ENCODE results near the gene SLIT3.
A peak's percentile ranks its signal among the peaks of the same experiment; 100 is the strongest.

Gene SLIT3

DNA sequence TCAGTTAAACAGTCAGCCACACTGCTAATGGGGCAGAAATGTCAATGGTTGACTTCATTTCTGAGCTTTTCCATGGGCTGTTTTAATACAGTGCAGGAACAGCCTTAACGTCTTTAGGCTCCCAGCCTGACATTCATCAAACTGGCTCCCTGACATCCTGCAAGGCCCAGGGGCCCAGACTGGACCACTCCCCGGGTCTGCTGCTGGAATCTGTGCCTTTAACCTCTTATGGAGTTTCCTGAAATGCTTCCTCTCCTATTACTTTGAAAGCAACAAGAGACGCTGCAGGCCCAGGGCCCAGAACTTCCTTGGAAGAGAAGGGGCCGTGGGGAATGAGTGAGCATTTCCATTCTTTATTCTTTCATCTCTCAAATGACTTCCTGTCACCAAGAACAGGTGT is 504.9 kb downstream of the SLIT3 start:
- DNase-seq (ENCODE audit: low read depth) = no peak

DNA sequence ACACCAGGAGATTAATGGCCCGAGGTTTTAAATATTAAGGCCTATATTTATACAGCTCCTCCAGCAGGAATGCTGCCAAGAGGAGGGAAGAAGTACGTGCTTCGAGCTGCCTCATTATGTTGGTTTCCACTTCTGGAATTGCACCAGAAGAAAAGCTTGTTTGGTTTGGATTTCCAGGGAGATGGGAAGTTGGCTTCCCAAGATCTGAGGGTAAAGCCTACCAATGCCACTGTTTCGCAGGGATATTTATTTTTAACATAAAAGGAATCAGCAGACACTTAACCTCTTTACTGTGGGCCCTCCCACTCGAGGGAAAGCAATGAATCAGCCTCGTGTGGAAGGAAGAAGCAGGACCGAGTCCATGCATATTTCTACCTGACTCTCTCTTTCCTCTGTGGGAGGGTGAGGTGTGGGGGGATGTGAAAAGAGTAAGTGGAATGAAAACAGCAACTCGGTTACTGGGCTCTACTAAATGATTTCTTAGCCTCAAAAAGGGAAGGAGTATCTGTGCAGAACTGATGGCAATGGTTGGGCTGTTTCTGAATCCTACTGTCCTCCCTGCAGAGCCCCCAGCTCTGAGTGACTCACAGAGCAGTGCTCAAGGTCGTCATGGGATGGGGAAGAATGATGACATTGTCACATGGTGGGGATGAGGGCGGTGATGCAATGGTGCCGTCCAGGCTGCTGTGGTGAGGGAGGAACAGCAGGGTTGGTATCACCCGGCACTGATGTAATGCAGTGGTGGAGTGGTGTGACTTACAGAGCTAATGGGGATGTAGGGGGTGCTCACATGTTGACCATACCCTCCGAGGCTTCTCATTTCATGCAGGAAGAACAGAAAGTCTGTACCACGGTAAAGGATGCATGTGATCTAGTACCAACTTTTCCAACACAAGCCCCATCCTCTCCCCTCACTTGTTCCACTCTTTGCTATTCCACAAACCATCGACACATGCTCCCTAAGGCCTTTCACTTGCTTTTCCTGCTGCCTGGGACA is 506.8 kb downstream of the SLIT3 start:
- DNase-seq (ENCODE audit: low read depth) = peak; percentile 69

DNA sequence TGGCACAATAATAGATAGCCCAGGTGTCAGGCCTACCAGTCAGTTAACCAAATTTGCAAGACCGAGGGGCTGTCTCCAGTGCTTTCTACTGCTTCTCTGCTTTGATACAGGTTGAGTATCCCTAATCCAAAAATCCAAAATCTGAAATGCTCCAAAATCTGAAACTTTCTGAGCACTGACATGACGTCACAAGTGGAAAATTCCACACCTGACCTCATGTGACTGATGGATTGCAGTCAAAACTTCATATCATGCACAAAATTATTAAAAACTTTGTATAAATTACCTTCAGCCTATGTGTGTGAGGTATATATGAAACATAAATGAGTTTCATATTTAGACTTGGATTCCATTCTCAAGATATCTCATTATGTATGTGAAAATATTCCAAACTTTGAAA is 508.3 kb downstream of the SLIT3 start:
- DNase-seq (ENCODE audit: low read depth) = no peak

DNA sequence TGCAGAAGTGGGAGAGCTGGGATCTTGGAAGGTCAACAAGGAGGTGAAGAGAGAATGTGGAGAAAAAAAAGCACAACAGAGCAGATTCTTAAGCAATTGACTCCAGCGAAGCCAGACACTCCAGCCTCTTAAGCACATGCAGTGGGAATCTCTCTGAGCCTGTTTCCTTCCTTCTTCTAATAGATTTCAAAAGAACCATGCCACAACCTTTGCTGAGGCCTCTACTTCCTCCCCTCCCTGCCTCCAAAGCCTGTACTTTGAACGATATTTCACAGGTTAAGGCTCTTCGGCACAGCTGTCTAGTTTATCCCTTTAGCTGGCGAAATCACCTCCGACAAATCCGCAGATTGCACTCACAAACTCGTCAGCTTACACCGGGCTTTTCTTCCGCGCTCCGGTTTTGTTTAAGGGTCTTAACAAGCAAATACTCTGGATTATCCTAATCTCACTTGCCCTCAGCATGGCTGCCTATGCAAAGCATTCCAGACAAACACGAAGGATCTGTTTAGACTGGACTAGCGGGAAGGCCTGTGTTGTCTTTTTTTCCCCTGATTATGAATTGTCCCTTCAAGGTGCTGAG is 510.2 kb downstream of the SLIT3 start:
- DNase-seq (ENCODE audit: low read depth) = no peak

DNA sequence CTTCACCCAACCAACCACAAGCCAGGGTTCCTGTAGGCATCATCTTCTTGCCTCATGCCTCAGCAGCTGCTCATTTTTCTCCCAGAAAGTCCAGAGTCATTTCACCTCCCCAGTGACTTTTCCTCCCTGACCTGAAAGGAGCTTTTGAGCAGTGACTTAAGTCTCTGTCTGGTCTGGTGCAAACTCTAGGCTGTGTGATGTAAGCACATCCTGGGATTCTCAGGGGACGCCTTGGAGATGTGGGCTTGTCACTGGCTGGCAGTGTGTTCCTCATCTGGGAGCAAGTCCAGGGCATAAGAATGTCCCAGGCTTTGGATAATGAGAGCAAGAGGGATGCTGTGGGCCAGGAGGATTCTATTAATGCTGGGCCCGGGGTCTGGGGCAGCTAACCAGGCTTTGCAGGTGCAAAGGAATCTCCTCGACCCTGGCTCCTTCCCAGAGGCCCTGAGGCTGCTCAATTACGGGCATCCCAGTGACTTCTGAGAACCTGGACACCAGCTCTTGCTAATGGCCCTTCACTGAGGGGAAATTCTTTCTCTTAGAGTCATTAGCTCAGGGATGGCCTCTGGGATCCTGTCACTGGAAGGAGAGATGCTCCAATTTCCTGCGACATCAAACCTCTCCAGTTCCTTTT is 510.8 kb downstream of the SLIT3 start:
- peak; percentile 7 for DNase-seq (ENCODE audit: low read depth)

DNA sequence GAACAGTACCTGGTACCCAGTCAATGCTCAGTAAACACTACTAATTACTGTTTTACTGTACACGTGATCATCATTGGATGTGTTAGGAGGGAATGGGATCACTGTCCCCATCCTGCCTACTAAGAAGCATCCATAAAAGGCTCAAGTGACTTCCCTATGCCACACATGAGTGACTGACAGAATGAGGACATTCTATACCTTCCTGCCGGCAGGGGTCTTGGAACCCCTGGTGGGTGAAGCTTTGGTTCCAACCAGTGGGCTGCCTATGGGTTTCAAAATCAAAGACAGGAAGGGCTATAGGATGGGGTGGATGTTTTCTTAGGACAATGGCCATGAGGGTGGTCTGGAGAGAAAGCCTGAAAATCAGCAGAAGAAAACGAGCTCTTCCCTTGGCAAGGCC is 512.2 kb downstream of the SLIT3 start:
- no peak for DNase-seq (ENCODE audit: low read depth)

DNA sequence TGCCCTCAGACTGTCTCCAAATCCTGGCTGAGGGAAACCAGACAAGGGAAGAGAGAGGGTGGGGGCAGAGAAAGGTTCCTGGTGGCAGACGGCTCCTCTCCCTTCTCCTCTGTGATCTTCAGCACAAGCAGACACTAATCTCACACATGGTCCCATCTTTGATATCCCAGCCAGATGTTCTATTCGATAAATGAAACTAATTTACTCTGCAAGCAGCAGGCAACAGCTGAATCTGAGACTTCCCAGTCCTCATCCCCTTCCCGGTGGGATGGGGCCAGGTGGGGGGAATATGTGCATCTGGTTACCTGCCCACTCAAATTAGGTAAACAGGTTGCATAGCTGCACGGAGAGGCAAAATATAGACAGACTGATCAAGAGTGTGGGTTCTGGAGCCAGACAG is 512.8 kb downstream of the SLIT3 start:
- DNase-seq (ENCODE audit: low read depth) = no peak

DNA sequence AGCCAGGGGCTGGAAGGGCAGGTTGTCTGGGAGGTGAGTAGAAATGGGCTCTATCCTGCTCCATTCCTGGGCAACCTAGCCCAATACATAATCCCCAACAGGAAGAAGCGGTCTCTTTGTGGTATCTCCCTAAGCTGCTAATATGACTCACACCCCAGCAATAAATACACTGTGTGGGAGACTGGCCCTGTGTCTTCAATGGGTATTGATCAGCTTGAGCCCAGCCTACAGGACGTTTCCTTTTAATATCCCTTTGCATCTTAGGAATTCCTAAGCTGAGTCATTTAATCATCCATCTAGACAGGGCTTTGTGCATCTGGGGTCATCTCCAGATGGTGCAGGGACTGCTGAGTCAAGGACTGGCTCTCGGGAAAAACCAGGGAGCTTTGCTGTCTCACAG is 514.8 kb downstream of the SLIT3 start:
- DNase-seq (ENCODE audit: low read depth) = no peak

DNA sequence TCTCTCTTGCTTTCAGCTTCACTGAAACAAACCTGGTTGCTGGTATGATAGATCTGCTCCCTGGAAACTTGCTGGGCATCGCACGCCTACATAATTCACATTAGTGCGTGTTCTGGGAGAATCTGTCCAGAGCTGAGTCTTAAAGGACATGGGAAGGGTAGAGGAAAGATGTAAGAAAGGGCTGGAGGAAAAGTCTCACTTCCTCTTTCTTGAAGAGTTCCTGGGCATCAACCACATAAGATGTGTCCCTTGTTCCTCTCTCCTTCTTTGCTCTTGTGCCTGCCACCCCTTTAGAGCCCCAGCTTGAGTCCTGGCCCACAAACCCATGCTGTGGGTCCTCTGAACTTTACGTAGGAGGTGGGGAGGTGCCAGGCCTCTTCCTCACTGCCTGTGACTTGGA is 516.5 kb downstream of the SLIT3 start:
- DNase-seq (ENCODE audit: low read depth) = no peak

DNA sequence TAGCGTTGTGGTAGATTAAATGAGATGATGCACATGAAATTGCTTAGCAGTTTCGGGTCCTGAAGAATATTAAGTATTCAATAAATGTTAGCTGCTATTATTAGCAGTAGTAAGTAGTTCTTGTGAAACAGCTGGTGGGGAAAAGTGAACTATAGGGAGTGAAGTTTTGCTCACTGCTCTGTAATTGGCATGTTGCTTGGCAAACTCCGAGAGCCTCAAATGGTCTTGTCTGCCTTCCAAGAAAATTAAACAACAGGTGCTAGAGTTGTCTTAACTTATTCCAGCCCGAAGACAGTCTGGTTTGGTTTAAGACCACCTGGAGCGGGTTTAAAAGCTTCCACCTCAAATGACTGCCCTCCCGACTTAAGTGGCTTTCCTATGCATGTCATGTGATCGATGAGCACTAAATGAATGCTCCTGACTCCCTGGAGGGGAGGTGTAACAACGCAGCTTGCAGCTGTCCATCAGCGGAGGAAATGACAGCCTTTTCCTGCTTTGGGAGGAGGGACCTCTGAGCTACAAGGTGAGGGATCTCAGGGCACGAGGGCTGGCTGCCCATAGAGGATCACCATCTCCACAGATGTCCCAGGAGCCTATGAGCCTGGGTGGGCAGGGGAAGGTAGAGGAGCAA is 518.9 kb downstream of the SLIT3 start:
- DNase-seq (ENCODE audit: low read depth) = no peak

DNA sequence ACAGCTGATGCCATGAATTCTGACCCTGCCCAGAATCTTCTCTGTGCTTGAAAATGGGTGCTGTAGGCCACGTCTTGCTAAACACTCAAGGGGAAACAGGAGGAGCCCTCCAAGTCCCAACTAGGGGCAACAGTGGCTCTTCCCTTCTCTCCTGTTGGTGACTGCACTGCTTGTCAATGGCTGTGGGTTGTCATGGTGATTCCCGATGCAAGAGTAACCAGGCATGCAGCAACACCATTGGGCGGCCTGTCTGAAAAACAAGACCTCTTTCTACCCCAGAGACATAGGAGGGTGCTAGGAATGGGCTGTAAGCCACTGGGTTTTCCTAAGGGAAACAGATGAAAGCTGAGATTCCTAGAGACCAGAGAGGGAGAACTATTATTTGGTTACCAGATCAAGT is 520.1 kb downstream of the SLIT3 start:
- DNase-seq (ENCODE audit: low read depth) = no peak

DNA sequence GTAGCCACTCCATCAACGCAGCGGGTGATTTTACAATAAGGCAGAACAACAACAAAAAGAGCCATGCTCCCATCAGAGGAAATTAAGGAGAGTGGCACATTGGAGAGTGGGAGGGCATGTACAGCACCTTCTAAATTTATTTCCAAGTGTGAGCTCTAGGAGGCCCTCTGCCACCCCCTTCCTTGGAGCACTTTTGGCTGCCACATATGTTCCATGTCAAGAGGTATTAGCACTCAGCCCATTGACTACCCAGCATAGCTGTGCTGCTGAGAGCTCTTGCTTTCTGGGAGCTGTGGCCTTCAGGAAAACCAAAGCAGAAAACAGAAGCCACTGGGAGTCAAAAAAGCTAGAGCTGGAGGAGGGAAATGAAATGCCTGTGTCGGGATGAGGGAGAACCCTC is 521.6 kb downstream of the SLIT3 start:
- no peak for DNase-seq (ENCODE audit: low read depth)

DNA sequence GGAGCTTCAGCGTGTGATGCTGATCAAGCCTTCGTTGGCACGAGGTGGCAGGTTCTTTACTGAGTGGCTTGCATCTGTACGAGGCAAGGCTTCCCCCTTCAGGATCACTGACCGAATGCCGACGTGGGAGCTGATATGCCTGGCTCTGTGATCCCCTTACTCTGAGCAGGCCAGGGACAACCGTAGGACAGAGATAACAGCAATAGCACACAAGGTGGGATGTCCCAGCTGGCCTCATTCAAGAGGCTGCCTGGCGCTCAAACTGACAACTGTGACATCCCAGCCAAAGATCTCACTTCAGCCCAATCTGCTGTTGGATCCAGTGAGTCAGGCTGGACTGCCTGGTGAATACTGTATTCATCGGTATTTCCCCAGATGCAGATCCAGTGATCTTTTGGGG is 522.4 kb downstream of the SLIT3 start:
- no peak for DNase-seq (ENCODE audit: low read depth)

DNA sequence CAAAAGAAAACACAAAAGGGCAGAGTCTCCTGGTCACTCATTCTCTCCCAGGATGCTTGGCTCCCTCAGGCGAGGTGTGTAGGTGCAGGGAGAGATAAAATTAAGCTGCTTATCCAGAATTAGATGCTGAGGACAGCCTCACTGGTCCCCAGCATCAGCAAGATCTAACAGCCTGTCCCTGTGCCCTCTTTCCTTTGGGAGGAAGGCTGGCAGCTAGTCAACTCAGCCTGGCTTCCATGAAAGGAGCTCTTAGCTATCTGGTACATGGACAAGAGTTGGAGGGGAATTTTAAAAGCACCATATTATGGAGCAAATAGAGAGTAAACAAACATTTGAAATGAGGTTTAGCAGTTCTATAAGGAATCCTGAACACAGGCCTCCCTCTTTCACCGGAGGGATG is 523.3 kb downstream of the SLIT3 start:
- DNase-seq (ENCODE audit: low read depth) = no peak

DNA sequence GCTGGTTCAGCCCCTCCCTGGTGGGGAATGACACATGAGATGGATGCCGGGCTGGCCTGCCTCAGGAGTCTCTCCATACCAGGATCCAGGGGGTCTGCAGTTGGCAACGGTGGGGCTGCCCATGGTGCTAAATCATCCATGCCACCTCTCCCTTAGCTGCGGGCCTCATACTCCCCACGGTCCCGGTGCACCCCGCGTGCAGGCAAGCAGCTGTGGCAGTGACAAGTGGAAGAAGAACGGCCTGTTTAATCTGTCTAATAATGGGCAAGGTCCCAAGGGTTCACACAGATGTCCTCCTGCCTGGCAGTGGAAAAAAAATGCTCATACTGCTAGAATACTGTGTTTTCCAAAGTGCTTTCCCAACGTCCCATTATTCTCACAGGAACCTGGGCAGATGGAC is 524.9 kb downstream of the SLIT3 start:
- no peak for DNase-seq (ENCODE audit: low read depth)

DNA sequence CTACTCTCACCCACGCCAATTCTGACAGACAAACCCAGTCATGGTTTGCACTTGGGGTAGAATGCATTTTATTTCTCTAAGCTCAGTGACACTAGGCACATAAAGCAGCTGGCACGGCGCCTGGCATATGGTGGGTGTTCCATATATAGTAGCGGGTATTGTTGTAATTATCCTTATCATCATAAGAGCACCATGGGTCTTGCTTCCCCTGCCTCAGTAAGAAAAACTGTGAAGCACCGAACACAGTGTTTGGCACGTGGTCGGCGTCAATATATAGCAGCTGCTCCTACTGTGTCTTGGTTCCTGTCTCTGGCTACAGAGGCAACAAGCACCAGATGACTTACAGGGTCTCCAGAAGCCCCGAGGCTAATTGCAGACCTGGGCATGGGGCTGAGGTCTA is 527.7 kb downstream of the SLIT3 start:
- no peak for DNase-seq (ENCODE audit: low read depth)

DNA sequence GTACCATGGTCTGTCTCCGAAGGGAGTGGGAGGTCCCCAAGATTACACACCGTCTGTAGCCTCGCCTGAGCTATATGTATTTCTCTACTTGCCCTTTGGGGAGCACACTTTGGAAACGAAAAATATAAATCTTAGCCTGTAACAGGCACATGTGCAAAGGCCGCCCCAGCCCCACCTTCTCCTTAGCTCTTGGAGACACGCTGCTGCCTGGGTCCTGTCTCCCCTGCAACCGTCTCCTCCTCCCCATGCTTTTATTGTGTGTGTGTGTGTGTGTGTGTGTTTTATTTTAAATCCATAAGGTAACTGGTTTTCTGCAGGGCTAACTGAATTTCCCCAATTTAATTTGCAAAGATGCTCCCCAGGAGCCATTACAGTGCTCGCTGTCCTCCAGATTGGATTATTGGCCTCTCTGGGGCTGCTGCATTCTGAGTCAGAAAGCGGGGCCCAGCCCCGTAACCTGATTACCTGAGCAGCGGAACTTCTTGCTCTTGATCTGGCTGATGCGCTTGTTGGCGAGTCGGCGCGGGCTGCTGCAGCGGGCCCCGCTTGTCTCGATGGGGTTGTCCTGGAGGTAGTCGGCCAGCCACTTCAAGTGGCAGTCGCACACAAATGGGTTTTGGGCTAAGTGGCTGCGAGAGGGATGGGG is 528.5 kb downstream of the SLIT3 start:
- no peak for DNase-seq (ENCODE audit: low read depth)

DNA sequence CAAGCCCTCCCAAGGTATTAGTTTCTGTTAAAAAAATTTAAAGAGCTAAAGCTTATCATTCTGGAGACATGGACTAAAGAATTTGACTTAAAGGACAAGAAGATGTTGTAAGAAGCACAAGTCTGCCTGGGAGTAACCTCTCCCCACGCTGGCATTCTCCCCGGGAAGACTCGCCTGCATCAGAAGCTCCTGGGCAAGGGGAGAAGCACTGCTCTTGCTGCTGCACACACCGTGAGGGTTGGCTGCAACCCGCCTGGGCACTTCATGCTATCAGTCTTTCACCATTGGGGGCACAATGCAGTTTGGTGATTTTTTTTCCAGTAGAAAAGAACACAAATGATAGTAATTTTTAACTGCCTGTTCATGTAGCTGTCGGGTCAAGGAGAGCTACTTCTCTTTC is 529.3 kb downstream of the SLIT3 start:
- DNase-seq (ENCODE audit: low read depth) = no peak

DNA sequence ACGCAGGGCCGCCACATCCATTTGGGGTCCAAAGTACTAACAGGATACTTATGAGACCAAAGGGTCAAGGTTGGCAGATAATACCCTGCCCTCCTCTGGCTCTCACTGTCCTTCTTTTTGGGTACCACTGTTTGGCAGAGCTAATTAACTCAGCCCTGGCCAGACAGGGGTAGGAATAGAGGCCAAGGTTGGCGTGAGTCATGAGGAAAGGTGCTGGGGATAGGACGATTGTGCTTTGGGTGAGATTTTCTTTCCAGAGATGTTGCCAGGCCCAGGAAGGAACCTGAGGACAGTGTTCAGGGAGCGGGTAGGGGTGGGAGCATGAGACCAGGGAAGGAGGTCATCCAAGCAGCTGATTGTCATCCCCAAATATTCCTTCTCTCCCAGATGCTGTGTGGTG is 529.9 kb downstream of the SLIT3 start:
- no peak for DNase-seq (ENCODE audit: low read depth)

DNA sequence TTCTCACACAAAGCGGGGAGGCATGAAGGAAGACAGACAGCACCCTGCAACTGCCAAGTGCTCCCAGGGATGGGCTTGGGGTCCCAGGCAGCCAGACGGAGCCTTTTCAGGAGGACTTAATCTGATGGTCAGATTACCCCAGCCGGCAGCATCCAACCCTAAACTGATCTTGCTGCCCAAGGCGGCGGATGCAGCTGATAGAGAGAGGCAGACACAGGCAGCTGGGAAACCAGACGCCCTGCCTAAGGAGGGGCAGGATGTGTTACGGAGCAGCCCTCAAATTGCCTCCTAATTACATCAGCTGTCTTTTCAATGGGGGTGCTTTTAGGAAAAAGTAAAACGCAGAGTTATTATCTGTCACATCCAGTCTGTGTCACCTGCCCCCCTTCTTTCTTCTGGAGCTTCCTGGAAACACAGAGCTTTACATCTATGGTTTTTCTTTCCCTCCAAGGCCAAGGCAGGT is 530.9 kb downstream of the SLIT3 start:
- DNase-seq (ENCODE audit: low read depth) = no peak

DNA sequence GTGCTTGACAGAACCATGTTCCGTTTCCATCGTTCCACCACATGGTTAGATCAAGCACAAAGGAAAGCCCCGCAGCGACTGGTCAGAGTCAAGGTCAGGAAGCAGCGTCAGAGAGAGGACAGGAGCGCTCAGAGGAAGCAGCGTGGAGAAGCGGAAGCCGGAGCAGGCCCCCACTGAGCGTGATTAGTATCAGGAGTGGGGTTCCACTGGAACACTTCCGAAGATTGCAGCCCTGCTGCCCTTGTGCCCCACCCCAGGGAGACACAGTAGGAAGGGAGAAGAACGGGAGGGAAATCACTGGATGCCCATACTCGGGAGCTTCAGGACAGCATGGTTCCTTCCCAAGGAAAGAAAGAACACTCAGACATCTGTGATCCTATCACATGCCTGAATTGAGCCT is 532.8 kb downstream of the SLIT3 start:
- DNase-seq (ENCODE audit: low read depth) = no peak

DNA sequence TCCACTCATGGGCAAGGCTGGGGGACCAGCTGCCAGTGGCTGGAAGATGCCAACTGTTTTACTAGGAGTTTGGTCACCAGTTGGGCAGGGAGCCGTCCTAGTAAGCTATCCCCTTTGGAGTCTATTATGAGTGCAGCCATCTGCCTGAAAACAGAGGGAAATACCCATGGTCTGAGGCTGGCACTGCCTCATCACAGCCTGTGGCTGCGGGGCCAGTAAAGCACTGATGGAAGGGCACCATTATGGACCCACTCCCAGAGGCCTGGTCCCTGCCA is 534.6 kb downstream of the SLIT3 start:
- DNase-seq (ENCODE audit: low read depth) = no peak

Measured in EH (cell line).